ENCODE data around the gene LIPN.

- TF ChIP-seq POLR2A (IDR thresholded peaks at IDR 0.05) = no peak
- TF ChIP-seq, protein P1, sequence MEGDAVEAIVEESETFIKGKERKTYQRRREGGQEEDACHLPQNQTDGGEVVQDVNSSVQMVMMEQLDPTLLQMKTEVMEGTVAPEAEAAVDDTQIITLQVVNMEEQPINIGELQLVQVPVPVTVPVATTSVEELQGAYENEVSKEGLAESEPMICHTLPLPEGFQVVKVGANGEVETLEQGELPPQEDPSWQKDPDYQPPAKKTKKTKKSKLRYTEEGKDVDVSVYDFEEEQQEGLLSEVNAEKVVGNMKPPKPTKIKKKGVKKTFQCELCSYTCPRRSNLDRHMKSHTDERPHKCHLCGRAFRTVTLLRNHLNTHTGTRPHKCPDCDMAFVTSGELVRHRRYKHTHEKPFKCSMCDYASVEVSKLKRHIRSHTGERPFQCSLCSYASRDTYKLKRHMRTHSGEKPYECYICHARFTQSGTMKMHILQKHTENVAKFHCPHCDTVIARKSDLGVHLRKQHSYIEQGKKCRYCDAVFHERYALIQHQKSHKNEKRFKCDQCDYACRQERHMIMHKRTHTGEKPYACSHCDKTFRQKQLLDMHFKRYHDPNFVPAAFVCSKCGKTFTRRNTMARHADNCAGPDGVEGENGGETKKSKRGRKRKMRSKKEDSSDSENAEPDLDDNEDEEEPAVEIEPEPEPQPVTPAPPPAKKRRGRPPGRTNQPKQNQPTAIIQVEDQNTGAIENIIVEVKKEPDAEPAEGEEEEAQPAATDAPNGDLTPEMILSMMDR (IDR thresholded peaks at IDR 0.05) = no peak
Measured at GRCh38 chr10:88756660-88757059, 3.2 kb upstream of the LIPN start.
